KMS-11 (cell line): ENCODE results near the gene LRRC28.

Experiments used
- H2AFZ ChIP-seq: fragments of 200-600 bp; sonication (generic); 2 replicates; pipeline ENCODE4 v1.6.1; 2016; ENCODE audit warnings: antibody characterized with exemption, mixed run types, low read depth
- H3K27ac ChIP-seq: fragments of 200-600 bp; sonication (generic); 2 replicates; pipeline ENCODE4 v1.6.1; 2016; ENCODE audit warnings: mild to moderate bottlenecking, mixed run types
- H3K27me3 ChIP-seq: fragments of 200-600 bp; sonication (generic); 2 replicates; pipeline ENCODE4 v1.6.1; 2017; ENCODE audit warnings: mild to moderate bottlenecking, low read depth, mixed run types, moderate library complexity; ENCODE audit not compliant: insufficient read depth
- H3K36me3 ChIP-seq: fragments of 200-600 bp; sonication (generic); 2 replicates; pipeline ENCODE4 v1.6.1; 2017; ENCODE audit warnings: mild to moderate bottlenecking, mixed run types; ENCODE audit not compliant: insufficient read depth
- H3K4me1 ChIP-seq: fragments of 200-600 bp; sonication (generic); 2 replicates; pipeline ENCODE4 v1.6.1; 2016; ENCODE audit warnings: mild to moderate bottlenecking, low read depth, mixed run types; ENCODE audit not compliant: poor library complexity, severe bottlenecking
- H3K4me2 ChIP-seq: fragments of 200-600 bp; sonication (generic); 2 replicates; pipeline ENCODE4 v1.7.0; 2016; ENCODE audit warnings: mild to moderate bottlenecking, mixed run types
- H3K4me3 ChIP-seq: fragments of 200-600 bp; sonication (generic); IDR thresholded peaks from 2 replicates; pipeline ENCODE4 v1.6.1; 2017; ENCODE audit warnings: low read depth, low read length, mixed read lengths; ENCODE audit not compliant: insufficient read depth
- H3K79me2 ChIP-seq: fragments of 200-600 bp; sonication (generic); 2 replicates; pipeline ENCODE4 v1.6.1; 2016; ENCODE audit warnings: low read depth, mixed run types; ENCODE audit not compliant: insufficient read depth
- H3K9ac ChIP-seq: fragments of 200-600 bp; sonication (generic); 2 replicates; pipeline ENCODE4 v1.6.1; 2016; ENCODE audit warnings: mild to moderate bottlenecking, mixed run types
- H4K20me1 ChIP-seq: fragments of 200-600 bp; sonication (generic); 2 replicates; pipeline ENCODE4 v1.6.1; 2016; ENCODE audit warnings: mild to moderate bottlenecking, mixed run types; ENCODE audit not compliant: insufficient read depth
- TF ChIP-seq, protein P1 (sequence below): fragments of 200-600 bp; sonication (generic); conservative IDR thresholded peaks from 2 replicates; pipeline ENCODE4 v1.6.1; 2017; ENCODE audit warnings: low read depth, mild to moderate bottlenecking, antibody characterized with exemption, low read length, moderate library complexity, mixed read lengths

LRRC28 gene

DNA sequence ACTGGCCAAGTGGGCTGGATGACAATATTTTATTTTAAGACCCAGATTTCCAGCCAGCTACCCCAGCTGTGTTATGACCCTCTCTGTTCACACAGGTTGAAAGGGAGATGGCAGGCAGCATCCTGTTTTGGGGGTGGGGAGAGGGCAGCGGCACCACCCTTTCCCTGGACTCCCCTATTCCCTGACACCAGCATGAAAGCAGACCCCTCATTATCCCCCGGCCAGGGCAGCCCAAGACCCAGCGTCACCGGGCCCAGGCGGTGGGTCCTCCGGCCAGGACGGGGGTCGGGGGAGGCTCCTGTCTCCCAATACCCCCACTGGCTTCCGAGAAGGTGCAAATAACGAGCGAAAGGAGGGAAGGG is 186.9 kb downstream of the LRRC28 start:
- Histone ChIP-seq H4K20me1 (no peaks in the 10 kb centered on the region), H3K79me2 (no peaks in the 10 kb centered on the region), H3K36me3 (no peaks in the 10 kb centered on the region), H3K9ac (no peak overlapping the region), H3K4me3 (no peak overlapping the region), H3K27me3 (no peaks in the 10 kb centered on the region), H3K4me2 (no peak overlapping the region), H3K27ac (no peak overlapping the region), H3K4me1 (no peaks in the 10 kb centered on the region), H2AFZ (no peak overlapping the region)
- TF ChIP-seq, protein P1, sequence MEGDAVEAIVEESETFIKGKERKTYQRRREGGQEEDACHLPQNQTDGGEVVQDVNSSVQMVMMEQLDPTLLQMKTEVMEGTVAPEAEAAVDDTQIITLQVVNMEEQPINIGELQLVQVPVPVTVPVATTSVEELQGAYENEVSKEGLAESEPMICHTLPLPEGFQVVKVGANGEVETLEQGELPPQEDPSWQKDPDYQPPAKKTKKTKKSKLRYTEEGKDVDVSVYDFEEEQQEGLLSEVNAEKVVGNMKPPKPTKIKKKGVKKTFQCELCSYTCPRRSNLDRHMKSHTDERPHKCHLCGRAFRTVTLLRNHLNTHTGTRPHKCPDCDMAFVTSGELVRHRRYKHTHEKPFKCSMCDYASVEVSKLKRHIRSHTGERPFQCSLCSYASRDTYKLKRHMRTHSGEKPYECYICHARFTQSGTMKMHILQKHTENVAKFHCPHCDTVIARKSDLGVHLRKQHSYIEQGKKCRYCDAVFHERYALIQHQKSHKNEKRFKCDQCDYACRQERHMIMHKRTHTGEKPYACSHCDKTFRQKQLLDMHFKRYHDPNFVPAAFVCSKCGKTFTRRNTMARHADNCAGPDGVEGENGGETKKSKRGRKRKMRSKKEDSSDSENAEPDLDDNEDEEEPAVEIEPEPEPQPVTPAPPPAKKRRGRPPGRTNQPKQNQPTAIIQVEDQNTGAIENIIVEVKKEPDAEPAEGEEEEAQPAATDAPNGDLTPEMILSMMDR: no peak

DNA sequence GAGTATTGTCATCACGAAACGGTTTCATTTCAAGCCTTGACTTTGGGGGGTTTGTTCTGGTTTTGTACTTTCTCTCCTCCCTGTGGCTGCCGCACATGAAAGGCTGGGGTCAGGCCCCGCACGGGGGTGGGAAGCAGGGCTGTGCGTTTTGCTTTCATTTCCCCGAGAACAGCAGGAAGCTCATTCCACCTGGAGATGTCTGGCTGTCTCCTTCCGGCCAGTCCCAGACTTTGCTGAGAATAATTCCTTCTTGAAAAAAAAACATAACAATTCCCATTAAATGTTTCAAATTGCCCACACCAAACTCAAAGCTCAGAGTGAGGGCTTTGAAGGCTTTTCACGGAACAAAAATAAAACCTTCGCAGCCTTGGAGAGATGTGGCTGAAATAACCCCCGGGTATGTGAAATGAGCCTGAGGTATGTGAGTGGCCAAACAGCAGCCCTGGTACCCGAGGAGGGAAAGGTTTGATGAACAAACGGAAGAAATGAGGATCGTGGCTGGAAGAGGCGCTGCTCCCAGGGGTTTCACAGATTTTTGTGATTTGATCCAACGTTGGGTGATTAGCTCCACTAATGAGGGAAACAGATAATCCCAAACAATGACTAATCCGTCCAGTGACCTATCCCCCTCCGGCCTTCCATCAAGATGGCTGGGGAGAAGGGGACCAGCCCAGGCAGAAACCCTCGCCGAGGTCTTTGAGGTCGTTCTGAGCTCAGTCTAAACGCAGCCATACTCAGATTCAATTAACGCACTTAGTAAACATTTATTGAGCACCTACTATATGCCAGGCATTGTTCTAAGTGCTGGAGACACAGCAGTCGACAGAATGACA is 187.6 kb downstream of the LRRC28 start:
- no peak overlapping the region for H3K9ac ChIP-seq
- no peak overlapping the region for H2AFZ ChIP-seq
- TF ChIP-seq, protein P1: no peak

DNA sequence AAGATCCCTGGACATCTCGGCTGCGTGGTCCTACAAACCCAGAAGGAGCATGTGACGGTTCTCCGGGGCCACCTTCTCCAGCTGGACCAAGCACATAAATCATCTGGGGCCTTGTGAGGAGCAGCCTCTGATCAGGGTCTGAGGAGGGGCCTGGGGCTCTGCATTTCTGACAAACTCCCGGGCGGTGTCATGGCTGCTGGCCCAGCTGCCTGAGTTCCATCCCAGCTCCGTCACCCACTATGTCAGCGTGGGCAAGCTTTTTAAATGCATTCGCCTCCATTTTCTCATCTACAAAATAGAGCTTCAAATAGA is 188.2 kb downstream of the LRRC28 start:
- H3K4me2 ChIP-seq: no peak overlapping the region
- no peak overlapping the region for H3K27ac ChIP-seq
- TF ChIP-seq, protein P1: no peak
- H3K36me3 ChIP-seq: no peaks in the 10 kb centered on the region
- no peaks in the 10 kb centered on the region for H3K79me2 ChIP-seq
- no peaks in the 10 kb centered on the region for H3K4me1 ChIP-seq
- H3K9ac ChIP-seq: no peak overlapping the region
- H4K20me1 ChIP-seq: no peaks in the 10 kb centered on the region
- H2AFZ ChIP-seq: no peak overlapping the region
- no peak overlapping the region for H3K4me3 ChIP-seq
- H3K27me3 ChIP-seq: no peaks in the 10 kb centered on the region

More for the DNA sequence above, 187.6 kb downstream of the LRRC28 start:
- Histone ChIP-seq H4K20me1 (no peaks in the 10 kb centered on the region), H3K36me3 (no peaks in the 10 kb centered on the region), H3K4me3 (no peak overlapping the region), H3K4me2 (no peak overlapping the region), H3K27me3 (no peaks in the 10 kb centered on the region), H3K4me1 (no peaks in the 10 kb centered on the region), H3K27ac (no peak overlapping the region), H3K79me2 (no peaks in the 10 kb centered on the region)

DNA sequence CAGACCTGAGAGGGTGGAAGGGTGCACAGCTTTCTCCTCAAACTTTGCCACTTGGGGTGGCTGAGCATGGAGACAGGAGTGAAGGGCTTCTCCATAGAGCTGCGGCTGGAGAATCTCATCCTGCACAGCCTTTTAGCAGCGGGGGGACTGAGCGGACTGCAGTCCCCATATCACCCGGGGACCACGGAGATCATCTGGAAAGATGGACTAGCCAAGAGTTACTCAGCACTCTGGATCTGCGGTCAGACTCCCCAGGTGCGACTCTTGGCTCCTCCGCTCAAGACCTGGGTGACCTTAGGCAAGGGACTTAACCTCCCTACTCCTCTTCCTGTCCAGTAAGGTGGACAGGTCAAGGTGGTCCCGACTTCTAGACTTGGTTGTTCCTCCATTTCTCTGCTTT is 188.7 kb downstream of the LRRC28 start:
- no peaks in the 10 kb centered on the region for H3K79me2 ChIP-seq
- H3K4me1 ChIP-seq: no peaks in the 10 kb centered on the region
- H3K9ac ChIP-seq: no peak overlapping the region
- TF ChIP-seq, protein P1: no peak
- H3K36me3 ChIP-seq: no peaks in the 10 kb centered on the region
- H4K20me1 ChIP-seq: no peaks in the 10 kb centered on the region
- no peak overlapping the region for H3K4me3 ChIP-seq
- no peaks in the 10 kb centered on the region for H3K27me3 ChIP-seq
- H3K4me2 ChIP-seq: no peak overlapping the region
- H3K27ac ChIP-seq: no peak overlapping the region
- no peak overlapping the region for H2AFZ ChIP-seq
